Fibroblast of the conjunctiva (primary cell): Measurements from ENCODE around the gene LONP2.
"Not testable (repeated sequence)": the region's sequence is repeated elsewhere in the genome, so short reads cannot be mapped to it uniquely, and the experiment has no call there.

Experiments
- DNase-seq: peaks from one replicate; pipeline ENCODE4 v3.0.0-alpha.2; 2010; ENCODE audit warnings: low read depth

LONP2 gene

GRCh38 chr16:48340054-48340453 lies 96.0 kb downstream of the LONP2 start:
- no peak for DNase-seq

DNA sequence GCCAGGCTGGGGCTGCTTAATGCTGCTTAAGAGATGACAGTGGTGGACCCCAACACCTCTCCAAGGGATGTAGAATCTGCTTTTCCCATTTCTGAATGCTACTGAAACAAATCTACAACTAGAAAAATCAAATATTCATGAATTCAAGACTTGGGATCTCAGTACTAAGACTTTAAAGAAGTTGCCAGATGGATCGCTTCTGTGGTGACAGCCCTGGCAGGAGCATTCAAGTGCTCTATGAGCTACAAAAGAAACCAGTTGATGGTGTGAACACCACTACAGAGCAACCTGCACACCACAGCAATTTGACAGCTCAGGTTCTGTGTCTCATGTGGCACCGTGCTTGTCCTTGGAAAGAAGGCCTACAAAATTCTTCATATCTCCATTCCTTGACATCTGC lies 98.5 kb downstream of the LONP2 start:
- DNase-seq: no peak

DNA sequence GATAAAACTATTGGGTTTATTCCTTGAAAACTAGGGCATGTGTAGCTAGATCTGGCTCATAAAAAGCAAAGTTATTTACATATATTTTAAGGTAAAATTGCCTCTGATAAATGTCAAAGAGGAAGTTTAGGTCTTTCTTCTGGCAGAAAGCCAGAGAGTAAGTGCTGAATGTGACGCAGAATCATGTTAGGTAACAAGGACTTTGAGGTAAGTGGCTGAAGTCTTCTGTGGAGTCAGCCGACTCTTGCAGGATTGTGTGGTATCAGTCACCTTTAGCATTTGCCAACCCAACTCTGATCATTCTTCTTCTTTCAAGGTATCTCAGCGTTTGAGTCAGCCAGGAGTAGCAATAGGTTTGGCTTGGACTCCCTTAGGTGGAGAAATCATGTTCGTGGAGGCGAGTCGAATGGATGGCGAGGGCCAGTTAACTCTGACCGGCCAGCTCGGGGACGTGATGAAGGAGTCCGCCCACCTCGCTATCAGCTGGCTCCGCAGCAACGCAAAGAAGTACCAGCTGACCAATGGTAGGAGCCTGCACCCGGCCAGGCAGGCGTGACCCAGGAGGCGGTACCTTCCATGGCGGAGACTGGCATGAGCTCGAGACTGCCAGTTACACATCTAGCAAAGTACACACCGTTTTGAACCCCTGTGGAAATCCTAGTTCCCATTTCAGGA lies 103.2 kb downstream of the LONP2 start:
- no peak for DNase-seq

GRCh38 chr16:48347980-48348379 lies 103.9 kb downstream of the LONP2 start:
- no peak for DNase-seq

- DNase-seq: no peak
These were observed 106.6 kb downstream of the LONP2 start for GRCh38 chr16:48350736-48351135.

GRCh38 chr16:48352648-48353390 lies 108.7 kb downstream of the LONP2 start:
- DNase-seq: no peak

DNA sequence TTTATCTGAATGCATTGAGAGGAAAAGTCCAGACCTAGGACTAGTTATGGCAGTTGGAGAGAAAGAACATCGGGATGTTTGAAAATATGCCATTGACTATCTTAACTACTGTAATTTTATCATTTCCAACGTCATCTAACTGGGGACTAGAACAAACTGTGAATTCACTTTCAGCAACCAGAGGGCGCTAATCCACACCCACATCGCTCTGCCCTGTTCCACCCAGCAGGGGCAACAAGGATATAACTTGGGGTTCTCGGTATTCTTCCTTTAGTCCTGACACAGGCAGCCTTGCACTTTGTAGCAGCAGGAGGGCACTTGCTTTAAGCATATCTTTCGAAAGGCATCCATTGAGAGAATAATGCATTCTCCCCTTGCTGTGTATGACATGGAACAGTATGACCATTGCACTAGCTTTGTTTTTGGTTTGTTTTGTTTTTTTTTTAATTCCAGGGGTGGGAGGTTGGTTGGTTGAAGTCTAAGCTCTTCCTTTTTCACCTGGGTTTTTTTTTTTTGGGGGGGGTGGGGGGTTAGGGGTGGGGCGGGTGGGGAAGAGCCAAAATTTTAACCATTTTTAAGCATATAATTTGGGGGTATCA lies 109.6 kb downstream of the LONP2 start:
- peak; percentile 67 for DNase-seq

GRCh38 chr16:48354385-48354784 lies 110.3 kb downstream of the LONP2 start:
- DNase-seq: not testable (repeated sequence)

GRCh38 chr16:48354877-48355855 lies 111.1 kb downstream of the LONP2 start:
- DNase-seq: no peak

DNA sequence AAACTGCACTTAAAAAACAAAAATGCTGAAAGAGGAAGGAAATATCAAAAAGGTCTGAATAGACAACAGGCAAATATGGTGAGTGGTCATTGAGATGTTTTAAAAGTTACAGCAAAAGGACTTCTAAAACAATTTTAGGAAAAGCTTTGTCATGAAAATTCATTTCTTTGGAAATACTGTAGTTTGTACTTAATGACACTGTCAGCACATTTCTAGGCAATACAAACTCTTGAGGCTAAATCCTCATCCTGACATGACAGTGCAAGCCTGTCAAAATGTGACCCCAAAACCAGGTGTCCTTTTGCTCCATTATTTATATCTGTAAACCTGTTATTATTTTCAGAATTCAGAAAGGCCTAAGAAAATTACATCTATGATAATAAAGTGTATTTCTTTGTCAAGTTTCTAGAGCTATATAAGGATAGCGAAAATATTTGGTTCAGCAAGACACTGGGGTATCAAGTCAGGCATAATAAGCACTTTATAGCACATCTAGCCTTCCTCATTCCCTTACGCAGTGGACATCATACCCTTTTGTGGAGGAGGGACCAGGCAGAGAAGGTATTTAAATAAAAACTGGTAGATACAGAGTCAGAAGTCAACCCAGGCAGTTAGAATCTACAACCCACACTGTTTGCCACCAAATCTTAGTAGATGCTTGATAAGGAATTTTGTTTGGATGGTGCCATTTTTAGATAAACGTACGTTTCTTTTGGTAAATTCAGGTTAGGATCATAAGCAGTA lies 112.7 kb downstream of the LONP2 start:
- no peak for DNase-seq

DNA sequence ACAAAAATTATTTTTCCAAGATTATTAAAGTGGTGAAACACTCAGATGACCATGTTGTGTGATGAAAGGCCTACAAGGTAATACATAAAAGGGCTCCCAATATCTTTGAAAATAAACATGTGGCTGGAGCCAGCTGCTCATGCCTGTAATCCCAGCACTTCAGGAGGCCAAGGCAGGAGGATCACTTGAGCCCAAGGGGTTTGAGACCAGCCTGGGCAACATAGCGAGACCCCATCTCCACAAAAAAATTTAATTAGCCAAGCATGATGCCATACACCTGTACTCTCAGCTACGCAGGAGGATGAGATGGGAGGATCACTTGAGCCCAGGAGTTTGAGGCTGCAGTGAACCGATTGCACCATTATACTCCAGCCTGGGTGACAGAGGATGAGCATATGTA lies 114.3 kb downstream of the LONP2 start:
- no peak for DNase-seq

DNA sequence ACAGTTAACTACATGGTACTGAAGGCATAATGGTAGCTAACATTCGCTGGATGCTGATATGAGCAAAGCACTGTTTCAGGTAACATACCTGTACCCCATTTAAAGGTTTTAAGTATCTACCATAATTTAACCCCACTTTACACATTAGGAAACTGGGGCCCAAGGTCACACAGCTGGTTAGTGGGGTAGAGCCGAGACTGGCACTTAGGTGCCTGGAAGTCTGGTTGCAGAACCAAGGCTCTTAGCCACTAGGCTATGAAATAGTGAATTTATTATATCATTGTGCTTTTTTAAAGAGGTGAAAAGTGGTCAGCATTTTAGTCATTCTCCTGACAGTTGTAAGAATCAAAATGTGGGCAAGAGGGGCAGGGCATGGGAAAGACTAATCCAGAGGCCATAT lies 115.9 kb downstream of the LONP2 start:
- no peak for DNase-seq

GRCh38 chr16:48361012-48361411 lies 116.9 kb downstream of the LONP2 start:
- DNase-seq: no peak

GRCh38 chr16:48361540-48362144 lies 117.5 kb downstream of the LONP2 start:
- DNase-seq: no peak

GRCh38 chr16:48365025-48365600 lies 121.0 kb downstream of the LONP2 start:
- DNase-seq: no peak

DNA sequence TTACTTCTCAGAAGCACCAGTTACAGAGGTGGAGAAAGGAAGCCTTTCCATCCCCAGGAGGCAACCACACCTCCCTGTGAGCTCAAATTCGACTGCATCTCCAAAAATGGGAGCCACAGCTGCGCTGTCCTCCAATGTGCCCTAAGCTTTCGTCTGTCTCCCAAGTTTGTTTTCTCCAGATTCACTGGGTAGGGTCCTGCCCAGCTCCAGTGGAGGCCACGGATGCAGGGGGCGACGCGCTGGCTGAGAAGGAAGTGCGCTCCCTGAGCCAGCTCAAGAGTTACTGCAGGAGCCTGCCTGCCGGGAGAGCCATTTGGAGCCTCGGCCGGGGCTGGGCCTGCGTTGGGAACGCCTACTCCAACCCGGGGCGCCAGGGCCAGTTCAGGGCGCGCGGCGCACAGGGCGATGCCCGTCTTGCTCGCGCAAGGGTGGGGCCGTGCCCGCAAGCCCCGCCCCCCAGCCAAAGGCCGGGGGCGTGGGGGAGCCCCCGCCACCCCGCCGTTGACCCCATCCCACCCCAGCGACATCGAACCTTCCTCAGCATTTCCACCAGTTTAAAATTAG lies 121.6 kb downstream of the LONP2 start:
- peak; percentile 86 for DNase-seq

- DNase-seq: peak; percentile 96
These were observed 122.3 kb downstream of the LONP2 start for GRCh38 chr16:48366165-48367093.

- no peak for DNase-seq
These were observed 123.4 kb downstream of the LONP2 start for GRCh38 chr16:48367441-48368049.

DNA sequence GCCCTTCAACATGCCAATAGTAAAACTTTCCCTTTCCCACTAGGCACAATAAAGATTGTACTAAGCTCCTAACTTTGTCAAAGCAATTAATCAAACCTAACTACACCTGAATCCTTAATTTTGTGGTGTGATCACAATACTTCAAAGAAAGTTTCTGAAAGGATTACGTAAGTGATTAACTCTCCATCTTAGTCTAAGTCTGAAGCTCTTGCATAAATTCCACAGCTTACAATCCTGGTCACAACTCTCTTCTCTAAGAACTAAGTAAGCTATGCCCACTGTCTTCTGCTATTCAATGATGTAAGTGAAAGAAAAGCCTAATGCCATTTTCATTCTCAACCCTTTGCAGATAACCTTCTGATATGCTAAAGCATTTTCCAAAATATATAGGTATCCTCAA lies 125.7 kb downstream of the LONP2 start:
- no peak for DNase-seq
